ENCODE data around the gene THSD7B.
"Not testable (repeated sequence)": the region's sequence is repeated elsewhere in the genome, so short reads cannot be mapped to it uniquely, and the experiment has no call there.

THSD7B gene

DNA sequence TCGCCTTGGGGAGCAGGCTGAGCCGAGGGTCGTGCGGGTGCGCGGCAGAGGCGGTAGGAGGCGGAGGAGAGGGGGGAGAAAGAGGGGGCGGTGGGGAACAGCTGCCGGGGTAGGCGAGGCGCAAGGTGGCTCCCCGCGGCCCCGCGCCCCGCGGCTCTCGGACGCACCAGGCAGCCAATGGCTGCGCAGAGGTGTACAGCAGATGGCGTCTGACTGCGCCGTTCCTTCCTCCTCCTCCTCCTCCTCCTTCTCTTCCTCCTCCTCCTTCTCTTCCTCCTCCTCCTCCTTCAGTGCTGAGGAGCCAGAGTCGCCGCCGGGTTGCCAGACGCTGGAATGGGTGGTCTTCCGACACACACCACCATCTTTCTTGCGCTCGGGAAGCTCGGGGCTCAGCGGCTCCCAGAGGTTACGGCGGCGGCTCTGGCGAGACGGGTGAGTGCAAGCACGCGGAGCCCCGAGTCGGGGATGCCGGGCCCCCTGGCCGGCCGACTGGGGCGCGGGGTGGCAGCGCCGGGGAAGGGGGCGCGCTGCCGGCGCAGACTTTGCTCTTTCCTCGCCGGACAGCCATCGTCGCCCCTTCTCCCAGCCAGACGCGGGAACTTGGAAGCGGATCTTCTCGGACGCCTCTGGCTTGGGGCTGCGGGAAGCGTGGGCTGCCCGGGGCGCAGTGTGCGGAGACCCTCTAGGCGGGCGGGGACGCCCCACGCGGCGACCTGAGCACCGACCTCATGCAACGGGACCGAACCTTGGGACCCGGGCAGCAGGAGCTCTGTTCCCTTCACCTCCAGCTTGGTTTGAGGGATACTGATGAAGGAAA lies at the start of gene THSD7B:
THSD7B (plus strand) TSS at position 290 of the 817 bp plus-strand sequence. CDS start 116,634 bp downstream, outside the sequence.
- DNase-seq: no peak

DNA sequence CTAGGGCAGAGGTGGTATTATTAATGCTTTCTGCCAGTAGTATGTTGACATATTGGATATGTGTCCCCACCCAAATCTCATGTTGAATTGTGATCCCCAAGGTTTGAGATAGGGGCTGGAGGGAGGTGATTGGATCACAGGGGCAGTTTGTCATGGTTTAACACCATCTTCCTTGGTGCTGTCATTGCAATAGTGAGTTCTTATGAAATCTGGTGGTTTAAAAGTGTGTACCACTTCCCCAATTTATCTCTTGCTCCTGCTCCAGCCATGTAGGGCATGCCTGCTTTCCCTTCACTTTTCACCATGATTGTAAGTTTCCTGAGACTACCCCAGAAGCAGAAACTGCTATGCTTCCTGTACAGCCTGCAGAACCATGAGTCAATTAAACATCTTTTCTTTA lies 47.1 kb upstream of the THSD7B start:
- peak; percentile 14 for DNase-seq

DNA sequence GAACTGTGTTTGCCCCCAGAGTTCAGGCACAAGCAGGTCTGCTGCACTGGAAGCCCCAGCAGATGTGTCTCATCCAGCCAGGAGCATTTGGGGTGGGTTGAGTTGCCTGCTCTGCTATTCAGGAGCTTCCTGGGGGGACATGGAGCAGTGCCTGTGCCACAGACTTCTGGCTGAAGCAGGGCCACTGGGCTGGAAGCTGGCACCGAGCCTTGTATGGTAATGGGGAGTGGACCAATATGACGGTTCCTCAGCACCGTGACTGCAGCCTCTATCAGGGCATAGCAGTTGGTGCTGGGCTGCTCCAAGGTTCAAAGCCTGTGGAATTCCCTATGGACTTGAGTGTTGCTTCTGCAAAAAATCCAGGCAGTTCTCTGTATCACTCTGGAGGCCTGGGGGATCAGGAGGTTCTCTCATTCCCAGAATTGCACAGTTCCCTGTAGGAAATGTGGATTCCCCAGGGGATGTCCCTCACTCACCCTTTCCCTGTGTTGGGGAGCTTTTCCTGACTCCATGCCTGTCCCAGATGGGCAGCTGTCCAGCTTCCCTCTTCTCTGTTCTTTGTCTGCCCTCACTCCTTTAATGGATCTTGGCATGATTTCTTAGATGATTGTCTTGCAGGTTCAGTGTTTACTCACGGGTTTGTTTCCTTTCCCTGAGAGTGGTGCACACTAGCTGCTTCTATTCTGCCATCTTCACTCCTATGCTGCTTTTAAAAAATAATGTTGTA lies 37.2 kb upstream of the THSD7B start:
- DNase-seq: no peak

- DNase-seq: no peak
Observed at GRCh38 chr2:136736236-136736635, 29.1 kb upstream of the THSD7B start.

GRCh38 chr2:136738044-136738443 lies 27.3 kb upstream of the THSD7B start:
- no peak for DNase-seq

DNA sequence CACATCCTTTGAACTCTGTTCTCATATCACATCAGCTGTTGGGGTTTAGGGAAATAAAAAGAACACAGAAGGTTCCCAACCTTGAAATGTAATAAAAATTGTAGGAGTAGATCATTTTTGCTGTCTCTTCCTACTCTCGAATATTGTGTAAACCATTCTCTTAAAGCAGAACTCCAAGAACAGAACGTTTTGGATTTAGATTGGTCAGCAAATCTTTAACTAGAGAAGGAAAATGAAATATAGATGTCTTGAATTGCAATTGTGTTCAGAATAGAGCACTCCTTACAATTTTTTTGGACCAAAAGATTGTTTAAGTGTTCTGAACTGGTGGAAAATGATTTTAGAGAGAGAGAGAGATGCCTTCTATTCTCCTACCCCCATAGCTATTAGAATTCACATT lies 23.9 kb upstream of the THSD7B start:
- DNase-seq: no peak

- DNase-seq: no peak
Observed at GRCh38 chr2:136750065-136750464, 15.3 kb upstream of the THSD7B start.

- no peak for DNase-seq
Observed at GRCh38 chr2:136751406-136751805, 13.9 kb upstream of the THSD7B start.

- not testable (repeated sequence) for DNase-seq
Observed at GRCh38 chr2:136758504-136758903, 6.8 kb upstream of the THSD7B start.

- no peak for DNase-seq
Observed at GRCh38 chr2:136764452-136765255, 691 bp upstream of the THSD7B start.

DNA sequence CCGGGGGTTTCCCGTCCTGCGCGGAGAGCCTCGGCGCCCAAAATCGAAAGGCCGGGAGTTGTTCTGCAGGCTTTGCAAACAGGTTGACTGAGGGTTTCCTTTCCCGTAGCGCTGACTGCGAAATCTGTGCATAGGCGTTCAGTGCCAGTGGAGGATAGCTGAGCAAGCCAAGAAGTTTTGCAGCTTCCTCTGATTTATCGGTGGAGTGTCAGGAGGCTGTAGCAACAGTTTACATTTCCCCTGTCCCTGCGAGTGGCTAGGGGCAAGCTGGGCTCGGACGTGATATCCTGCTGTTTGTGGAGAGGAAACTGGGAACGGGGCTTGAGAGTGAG lies 694 bp downstream of the THSD7B start:
- no peak for DNase-seq

GRCh38 chr2:136767030-136767429 lies 1.7 kb downstream of the THSD7B start:
- no peak for DNase-seq

DNA sequence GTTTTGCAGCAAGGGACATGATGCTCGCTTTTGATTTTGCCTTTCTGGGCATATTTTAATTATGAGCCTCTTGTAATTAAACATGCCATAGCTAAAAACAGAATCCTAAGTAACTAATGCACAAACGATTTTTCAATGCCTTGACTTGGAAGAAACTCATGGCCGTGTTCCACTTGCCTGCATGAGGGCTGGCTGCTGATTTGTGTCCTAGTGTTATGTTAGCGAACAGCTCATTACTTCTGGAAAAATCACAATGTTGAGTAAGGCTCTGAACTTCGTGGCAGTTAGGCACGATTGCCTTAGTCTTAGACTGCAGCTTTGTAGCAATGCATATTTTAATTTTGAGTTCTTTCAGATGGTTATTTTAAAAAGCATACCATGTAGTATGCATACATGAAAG lies 4.5 kb downstream of the THSD7B start:
- no peak for DNase-seq

- no peak for DNase-seq
Observed at GRCh38 chr2:136770384-136770783, 5.0 kb downstream of the THSD7B start.

DNA sequence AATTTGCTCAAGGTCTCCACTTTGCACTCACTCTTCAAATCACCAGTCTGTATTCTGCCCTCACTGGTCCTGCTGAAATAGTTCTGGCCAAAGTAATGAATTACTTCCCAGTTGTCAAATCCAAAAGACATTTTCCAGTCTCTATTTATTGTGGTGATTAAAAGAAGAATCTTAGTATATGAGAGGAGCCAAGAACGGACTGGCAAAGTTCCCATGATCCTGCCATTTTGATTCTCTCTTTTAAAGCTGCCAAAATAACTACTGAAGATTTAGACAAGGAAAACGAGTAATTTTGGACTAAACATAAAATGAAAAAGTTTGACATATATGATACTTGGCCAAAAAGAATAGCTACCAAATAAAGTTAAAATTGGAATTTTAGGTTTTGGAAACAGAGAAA lies 12.0 kb downstream of the THSD7B start:
- DNase-seq: no peak

GRCh38 chr2:136783856-136784255 lies 18.5 kb downstream of the THSD7B start:
- no peak for DNase-seq

- DNase-seq: no peak
Observed at GRCh38 chr2:136785215-136785614, 19.9 kb downstream of the THSD7B start.

DNA sequence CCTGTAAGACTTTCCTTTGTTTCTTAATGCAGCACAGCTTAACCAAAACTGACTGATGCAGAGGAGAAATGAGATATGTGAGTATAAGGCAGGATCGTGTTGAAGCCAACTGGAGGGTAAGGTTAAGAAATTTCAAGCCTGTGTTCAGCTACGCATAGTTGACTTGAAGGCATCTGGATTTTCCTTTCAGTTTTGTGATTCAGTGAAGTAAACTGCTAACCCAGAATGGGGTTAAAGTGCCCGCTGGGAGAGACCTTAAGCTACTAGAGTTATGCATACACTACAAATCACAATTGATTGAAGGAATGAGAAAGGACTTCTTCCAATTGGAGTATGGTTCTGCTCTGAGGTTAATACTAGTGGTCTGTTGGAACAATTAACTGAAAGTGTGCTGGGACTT lies 22.6 kb downstream of the THSD7B start:
- no peak for DNase-seq

DNA sequence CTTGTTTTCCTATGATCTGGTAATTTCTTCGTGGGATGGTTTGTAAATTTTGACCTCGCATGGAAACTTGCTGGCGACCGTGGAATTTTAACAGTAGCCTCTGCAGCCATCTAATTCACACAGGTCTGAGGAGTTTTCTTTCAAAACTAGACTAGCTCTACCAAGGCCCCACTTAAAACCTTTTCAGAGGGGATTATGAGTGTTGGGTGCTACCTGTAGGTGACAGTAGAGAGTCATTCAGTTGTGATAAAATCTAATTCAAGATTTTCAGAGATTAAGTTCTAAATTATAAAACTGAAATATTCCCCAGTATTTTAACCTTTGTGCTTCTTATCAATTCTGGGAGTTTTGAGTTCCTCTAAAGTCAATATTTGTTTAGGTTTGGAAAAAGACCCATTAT lies 31.0 kb downstream of the THSD7B start:
- DNase-seq: no peak

- DNase-seq: no peak
Observed at GRCh38 chr2:136798766-136799165, 33.4 kb downstream of the THSD7B start.

GRCh38 chr2:136801661-136802060 lies 36.3 kb downstream of the THSD7B start:
- DNase-seq: peak; percentile 55

- DNase-seq: no peak
Observed at GRCh38 chr2:136809998-136810397, 44.7 kb downstream of the THSD7B start.

- no peak for DNase-seq
Observed at GRCh38 chr2:136818839-136819238, 53.5 kb downstream of the THSD7B start.

- no peak for DNase-seq
Observed at GRCh38 chr2:136823291-136823690, 57.9 kb downstream of the THSD7B start.

Data from hematopoietic multipotent progenitor cell treated with erythropoietin and hydrocortisone succinate and interleukin-3 and kit ligand, for 4 days (in vitro differentiated cells).